ENCODE data around the gene DLEC1. TPM values are rescaled to one million over a fixed set of nuclear protein-coding genes. Genes with fewer than 3 reads are reported as not detected.

Gene DLEC1
- polyA plus RNA-seq, 1 donor from 2014 or later, result 0.25 TPM

DNA sequence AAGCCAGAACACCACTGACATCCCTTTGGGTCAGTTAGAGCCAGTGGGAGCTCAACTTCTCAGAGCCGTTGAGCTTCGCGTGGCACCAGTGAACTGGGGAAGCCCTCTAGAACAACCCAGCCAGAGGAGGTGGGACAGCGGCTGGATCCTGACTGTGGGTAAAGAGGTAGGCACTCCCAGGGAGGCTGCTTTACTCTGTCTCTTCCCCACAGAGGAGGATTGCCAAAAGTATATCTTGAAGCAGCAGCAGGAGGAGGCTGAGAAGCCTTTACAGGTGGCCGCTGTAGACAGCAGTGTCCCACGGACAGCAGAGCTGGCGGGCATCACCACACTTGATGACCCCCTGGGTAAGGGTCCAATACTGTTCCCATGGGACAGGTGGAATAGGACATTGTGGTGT lies 100.6 kb downstream of the DLEC1 start:
- peaks cover 20% of the 10 kb centered on the region for H3K27me3 ChIP-seq (ENCODE audit: insufficient read depth, low read depth, low read length)
- H3K27ac ChIP-seq (ENCODE audit: low read length), result no peak overlapping the region
- H4K20me1 ChIP-seq (ENCODE audit: insufficient read depth), result no peaks in the 10 kb centered on the region
- H3K36me3 ChIP-seq (ENCODE audit: insufficient read depth, low read length), result no peaks in the 10 kb centered on the region
- no peak overlapping the region for H3K9ac ChIP-seq (ENCODE audit: low read length)
- peaks cover 7% of the 10 kb centered on the region for H3K79me2 ChIP-seq (replicated peaks; ENCODE audit: insufficient read depth, low read length)
- no peaks in the 10 kb centered on the region for H3K9me2 ChIP-seq (ENCODE audit: insufficient read depth, low read length)
- H2AFZ ChIP-seq (ENCODE audit: low read depth, low read length), result no peak overlapping the region
- no peaks in the 10 kb centered on the region for H3K9me3 ChIP-seq (ENCODE audit: low read length)
- no peaks in the 10 kb centered on the region for H3F3A ChIP-seq (ENCODE audit: insufficient read depth, low read length, poor library complexity, severe bottlenecking)
- H3K4me3 ChIP-seq (ENCODE audit: low read length), result no peak overlapping the region
- H3K4me2 ChIP-seq (ENCODE audit: low read length), result no peak overlapping the region
- TF ChIP-seq RAD21 (conservative IDR thresholded peaks at IDR 0.05) (no peak), EP300 (conservative IDR thresholded peaks at IDR 0.05; ENCODE audit: poor library complexity, severe bottlenecking) (no peak), SMC3 (conservative IDR thresholded peaks at IDR 0.05; ENCODE audit: poor library complexity) (no peak), EZH2 (IDR thresholded peaks at IDR 0.05; ENCODE audit: borderline replicate concordance, insufficient read depth, low read length, poor library complexity, severe bottlenecking) (no peak), TAF1 (IDR thresholded peaks at IDR 0.05; ENCODE audit: low read depth) (no peak), MXI1 (conservative IDR thresholded peaks at IDR 0.05; ENCODE audit: poor library complexity, severe bottlenecking) (no peak), POLR2AphosphoS5 (IDR thresholded peaks at IDR 0.05) (no peak)
- TF ChIP-seq, protein P1, sequence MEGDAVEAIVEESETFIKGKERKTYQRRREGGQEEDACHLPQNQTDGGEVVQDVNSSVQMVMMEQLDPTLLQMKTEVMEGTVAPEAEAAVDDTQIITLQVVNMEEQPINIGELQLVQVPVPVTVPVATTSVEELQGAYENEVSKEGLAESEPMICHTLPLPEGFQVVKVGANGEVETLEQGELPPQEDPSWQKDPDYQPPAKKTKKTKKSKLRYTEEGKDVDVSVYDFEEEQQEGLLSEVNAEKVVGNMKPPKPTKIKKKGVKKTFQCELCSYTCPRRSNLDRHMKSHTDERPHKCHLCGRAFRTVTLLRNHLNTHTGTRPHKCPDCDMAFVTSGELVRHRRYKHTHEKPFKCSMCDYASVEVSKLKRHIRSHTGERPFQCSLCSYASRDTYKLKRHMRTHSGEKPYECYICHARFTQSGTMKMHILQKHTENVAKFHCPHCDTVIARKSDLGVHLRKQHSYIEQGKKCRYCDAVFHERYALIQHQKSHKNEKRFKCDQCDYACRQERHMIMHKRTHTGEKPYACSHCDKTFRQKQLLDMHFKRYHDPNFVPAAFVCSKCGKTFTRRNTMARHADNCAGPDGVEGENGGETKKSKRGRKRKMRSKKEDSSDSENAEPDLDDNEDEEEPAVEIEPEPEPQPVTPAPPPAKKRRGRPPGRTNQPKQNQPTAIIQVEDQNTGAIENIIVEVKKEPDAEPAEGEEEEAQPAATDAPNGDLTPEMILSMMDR (IDR thresholded peaks at IDR 0.05; ENCODE audit: poor library complexity, severe bottlenecking), result no peak
- TF ChIP-seq, protein P2, sequence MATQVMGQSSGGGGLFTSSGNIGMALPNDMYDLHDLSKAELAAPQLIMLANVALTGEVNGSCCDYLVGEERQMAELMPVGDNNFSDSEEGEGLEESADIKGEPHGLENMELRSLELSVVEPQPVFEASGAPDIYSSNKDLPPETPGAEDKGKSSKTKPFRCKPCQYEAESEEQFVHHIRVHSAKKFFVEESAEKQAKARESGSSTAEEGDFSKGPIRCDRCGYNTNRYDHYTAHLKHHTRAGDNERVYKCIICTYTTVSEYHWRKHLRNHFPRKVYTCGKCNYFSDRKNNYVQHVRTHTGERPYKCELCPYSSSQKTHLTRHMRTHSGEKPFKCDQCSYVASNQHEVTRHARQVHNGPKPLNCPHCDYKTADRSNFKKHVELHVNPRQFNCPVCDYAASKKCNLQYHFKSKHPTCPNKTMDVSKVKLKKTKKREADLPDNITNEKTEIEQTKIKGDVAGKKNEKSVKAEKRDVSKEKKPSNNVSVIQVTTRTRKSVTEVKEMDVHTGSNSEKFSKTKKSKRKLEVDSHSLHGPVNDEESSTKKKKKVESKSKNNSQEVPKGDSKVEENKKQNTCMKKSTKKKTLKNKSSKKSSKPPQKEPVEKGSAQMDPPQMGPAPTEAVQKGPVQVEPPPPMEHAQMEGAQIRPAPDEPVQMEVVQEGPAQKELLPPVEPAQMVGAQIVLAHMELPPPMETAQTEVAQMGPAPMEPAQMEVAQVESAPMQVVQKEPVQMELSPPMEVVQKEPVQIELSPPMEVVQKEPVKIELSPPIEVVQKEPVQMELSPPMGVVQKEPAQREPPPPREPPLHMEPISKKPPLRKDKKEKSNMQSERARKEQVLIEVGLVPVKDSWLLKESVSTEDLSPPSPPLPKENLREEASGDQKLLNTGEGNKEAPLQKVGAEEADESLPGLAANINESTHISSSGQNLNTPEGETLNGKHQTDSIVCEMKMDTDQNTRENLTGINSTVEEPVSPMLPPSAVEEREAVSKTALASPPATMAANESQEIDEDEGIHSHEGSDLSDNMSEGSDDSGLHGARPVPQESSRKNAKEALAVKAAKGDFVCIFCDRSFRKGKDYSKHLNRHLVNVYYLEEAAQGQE (IDR thresholded peaks at IDR 0.05; ENCODE audit: borderline replicate concordance), result no peak

DNA sequence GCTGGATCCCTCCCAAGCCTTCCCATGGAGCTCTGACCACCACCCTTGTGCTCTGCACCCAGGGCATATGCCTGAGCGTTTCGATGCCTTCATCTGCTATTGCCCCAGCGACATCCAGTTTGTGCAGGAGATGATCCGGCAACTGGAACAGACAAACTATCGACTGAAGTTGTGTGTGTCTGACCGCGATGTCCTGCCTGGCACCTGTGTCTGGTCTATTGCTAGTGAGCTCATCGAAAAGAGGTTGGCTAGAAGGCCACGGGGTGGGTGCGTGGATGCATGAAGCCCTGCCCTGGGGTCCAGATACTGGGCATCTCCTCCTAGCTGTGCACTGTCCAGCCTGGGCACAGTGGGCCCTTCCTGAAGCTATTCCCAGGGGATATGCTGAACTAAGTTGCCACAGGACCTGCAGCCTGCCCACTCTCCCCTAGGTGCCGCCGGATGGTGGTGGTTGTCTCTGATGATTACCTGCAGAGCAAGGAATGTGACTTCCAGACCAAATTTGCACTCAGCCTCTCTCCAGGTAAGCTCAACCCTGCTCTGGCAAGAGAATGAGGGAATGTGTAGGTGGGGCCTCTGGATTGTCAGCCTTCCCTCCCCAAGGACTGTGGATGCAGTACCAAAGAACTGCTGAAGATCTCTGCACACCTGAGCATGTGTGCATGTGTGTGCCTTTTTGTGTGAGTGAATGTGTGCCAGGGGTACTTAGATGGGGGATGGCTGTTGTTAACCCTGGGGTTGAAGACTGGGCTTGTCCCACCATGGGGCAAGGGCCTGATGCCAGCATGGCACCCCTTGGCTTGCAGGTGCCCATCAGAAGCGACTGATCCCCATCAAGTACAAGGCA lies 101.5 kb downstream of the DLEC1 start:
- Histone ChIP-seq H3K36me3 (ENCODE audit: insufficient read depth, low read length) (no peaks in the 10 kb centered on the region), H3K4me3 (ENCODE audit: low read length) (no peak overlapping the region), H3K27ac (ENCODE audit: low read length) (no peak overlapping the region), H3K9ac (ENCODE audit: low read length) (no peak overlapping the region), H3K9me3 (ENCODE audit: low read length) (no peaks in the 10 kb centered on the region), H3K9me2 (ENCODE audit: insufficient read depth, low read length) (no peaks in the 10 kb centered on the region), H4K20me1 (ENCODE audit: insufficient read depth) (no peaks in the 10 kb centered on the region), H2AFZ (ENCODE audit: low read depth, low read length) (no peak overlapping the region), H3K79me2 (replicated peaks; ENCODE audit: insufficient read depth, low read length) (peaks cover 7% of the 10 kb centered on the region), H3F3A (ENCODE audit: insufficient read depth, low read length, poor library complexity, severe bottlenecking) (no peaks in the 10 kb centered on the region), H3K27me3 (ENCODE audit: insufficient read depth, low read depth, low read length) (peaks cover 20% of the 10 kb centered on the region), H3K4me2 (ENCODE audit: low read length) (no peak overlapping the region)
- TF ChIP-seq, protein P1 (IDR thresholded peaks at IDR 0.05; ENCODE audit: poor library complexity, severe bottlenecking), result no peak
- no peak for TF ChIP-seq POLR2AphosphoS5 (IDR thresholded peaks at IDR 0.05)
- TF ChIP-seq SMC3 (conservative IDR thresholded peaks at IDR 0.05; ENCODE audit: poor library complexity), result no peak
- TF ChIP-seq TAF1 (IDR thresholded peaks at IDR 0.05; ENCODE audit: low read depth), result no peak
- TF ChIP-seq MXI1 (conservative IDR thresholded peaks at IDR 0.05; ENCODE audit: poor library complexity, severe bottlenecking), result no peak
- no peak for TF ChIP-seq EP300 (conservative IDR thresholded peaks at IDR 0.05; ENCODE audit: poor library complexity, severe bottlenecking)
- no peak for TF ChIP-seq EZH2 (IDR thresholded peaks at IDR 0.05; ENCODE audit: borderline replicate concordance, insufficient read depth, low read length, poor library complexity, severe bottlenecking)
- no peak for TF ChIP-seq RAD21 (conservative IDR thresholded peaks at IDR 0.05)
- TF ChIP-seq, protein P2 (IDR thresholded peaks at IDR 0.05; ENCODE audit: borderline replicate concordance), result no peak
